Choroid plexus epithelial cell (primary cell): Measurements from ENCODE around the gene ADGRD1.

Experiments used
- DNase-seq: peaks from one replicate; pipeline ENCODE4 v3.0.0-alpha.2; 2010; ENCODE audit warnings: low read depth
- H3K4me3 ChIP-seq: 2 replicates; pipeline ENCODE4 v1.5.1; 2011; ENCODE audit warnings: low read depth, mild to moderate bottlenecking, control low read depth, low read length, moderate library complexity
- TF ChIP-seq, protein P1 (sequence below): conservative IDR thresholded peaks from 2 replicates; pipeline ENCODE4 v1.5.1; 2011; ENCODE audit warnings: low read depth, mild to moderate bottlenecking, control low read depth, inconsistent platforms, low read length, moderate library complexity

The ADGRD1 gene

GRCh38 chr12:131092901-131093603, 139.3 kb downstream of the ADGRD1 start:
- TF ChIP-seq, protein P1, sequence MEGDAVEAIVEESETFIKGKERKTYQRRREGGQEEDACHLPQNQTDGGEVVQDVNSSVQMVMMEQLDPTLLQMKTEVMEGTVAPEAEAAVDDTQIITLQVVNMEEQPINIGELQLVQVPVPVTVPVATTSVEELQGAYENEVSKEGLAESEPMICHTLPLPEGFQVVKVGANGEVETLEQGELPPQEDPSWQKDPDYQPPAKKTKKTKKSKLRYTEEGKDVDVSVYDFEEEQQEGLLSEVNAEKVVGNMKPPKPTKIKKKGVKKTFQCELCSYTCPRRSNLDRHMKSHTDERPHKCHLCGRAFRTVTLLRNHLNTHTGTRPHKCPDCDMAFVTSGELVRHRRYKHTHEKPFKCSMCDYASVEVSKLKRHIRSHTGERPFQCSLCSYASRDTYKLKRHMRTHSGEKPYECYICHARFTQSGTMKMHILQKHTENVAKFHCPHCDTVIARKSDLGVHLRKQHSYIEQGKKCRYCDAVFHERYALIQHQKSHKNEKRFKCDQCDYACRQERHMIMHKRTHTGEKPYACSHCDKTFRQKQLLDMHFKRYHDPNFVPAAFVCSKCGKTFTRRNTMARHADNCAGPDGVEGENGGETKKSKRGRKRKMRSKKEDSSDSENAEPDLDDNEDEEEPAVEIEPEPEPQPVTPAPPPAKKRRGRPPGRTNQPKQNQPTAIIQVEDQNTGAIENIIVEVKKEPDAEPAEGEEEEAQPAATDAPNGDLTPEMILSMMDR, result no peak
- no peak overlapping the region for H3K4me3 ChIP-seq
- DNase-seq, result no peak

- no peak overlapping the region for H3K4me3 ChIP-seq
- TF ChIP-seq, protein P1, result no peak
- no peak for DNase-seq
Measured at GRCh38 chr12:131093604-131093955, 139.9 kb downstream of the ADGRD1 start.

DNA sequence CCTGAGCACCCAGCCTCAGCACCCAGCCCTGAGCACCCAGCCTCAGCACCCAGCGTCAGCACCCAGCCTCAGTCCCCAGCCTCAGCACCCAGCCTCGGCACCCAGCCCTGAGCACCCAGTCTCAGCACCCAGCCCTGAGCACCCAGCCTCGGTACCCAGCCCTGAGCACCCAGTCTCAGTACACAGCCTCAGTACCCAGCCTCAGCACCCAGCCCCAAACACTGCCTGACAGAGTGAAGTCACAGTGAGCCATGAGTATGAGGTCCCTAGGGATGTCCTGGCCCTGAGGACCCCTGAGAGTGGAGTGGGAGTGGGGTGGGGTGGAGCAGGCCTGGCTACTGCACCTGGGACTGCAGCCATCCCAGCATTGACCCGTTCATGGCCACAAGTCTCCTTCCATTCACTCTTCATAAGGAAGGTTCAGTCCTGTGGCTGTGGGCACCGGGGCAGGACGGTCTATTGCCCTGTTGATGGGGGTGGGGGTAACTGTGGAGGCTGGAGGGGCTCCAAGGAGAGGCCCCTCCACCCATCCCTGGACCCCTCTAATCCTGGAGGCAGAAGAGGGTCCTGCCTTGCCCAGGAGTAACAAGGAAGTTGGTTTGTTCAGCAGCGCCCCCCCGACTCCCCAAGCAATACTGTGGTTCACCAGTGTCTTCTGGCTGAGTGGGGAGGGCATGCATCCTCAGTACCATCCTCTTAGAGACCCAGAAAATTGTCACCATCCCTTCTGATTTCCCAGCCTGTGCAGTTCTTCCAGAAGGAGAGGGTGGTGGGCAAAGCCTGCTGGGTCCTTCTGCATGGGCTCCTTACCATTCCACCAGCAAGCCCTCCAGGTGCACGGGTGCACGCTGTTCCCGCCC, 140.5 kb downstream of the ADGRD1 start:
- DNase-seq, result no peak
- TF ChIP-seq, protein P1, result no peak
- H3K4me3 ChIP-seq, result no peak overlapping the region

GRCh38 chr12:131094831-131095805, 141.4 kb downstream of the ADGRD1 start:
- H3K4me3 ChIP-seq, result no peak overlapping the region
- no peak for DNase-seq
- TF ChIP-seq, protein P1, result no peak

GRCh38 chr12:131095826-131096680, 142.3 kb downstream of the ADGRD1 start:
- TF ChIP-seq, protein P1, result no peak
- DNase-seq, result no peak
- H3K4me3 ChIP-seq, result no peak overlapping the region

GRCh38 chr12:131096681-131097181, 143.0 kb downstream of the ADGRD1 start:
- H3K4me3 ChIP-seq, result no peak overlapping the region
- no peak for DNase-seq
- TF ChIP-seq, protein P1, result no peak
